Measurements from ENCODE around the gene MATK. TPM values are rescaled to one million over a fixed set of nuclear protein-coding genes. Genes with fewer than 3 reads are reported as not detected.

The MATK gene
- total and polyA plus RNA-seq, 10 of the 15 experiments (the other 5 are each of a cell fraction or from before 2014, with no cell fraction given): 0.24 to 2.2 (median 1.1) TPM; not detected in 2

DNA sequence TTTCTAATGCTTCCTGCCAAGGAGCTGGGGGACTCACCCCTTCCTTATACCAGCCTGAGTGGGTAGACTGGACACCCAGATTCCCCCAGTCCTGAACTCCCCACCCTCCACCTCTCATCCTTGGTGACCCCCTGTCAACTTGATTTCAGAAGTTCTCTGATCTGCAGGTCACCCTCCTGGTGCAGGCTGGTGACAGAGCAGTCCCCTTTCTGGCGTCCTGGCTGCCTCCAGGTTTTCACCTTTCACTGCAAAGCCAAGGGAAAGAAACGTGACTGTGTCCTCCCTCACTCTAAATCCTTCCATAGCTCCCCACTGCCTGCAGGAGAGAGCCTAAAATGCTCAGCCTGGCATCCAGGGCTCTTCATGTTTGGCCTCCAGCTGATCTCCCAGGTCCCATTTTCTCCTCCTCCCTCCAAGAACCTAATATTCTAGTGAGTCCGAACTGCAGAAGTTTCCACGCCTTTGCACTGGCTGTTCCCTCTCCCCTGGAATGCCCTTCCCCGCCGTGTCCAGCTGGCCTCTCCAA is 4.1 kb upstream of the MATK start:
- no peaks in the 10 kb centered on the region for H3K79me2 ChIP-seq (ENCODE audit: control insufficient read depth, insufficient read depth, low read length)
- no peak overlapping the region for H3K4me3 ChIP-seq
- H3K4me1 ChIP-seq (ENCODE audit: control insufficient read depth, insufficient read depth, low read length): no peaks in the 10 kb centered on the region
- H3K27me3 ChIP-seq (replicated peaks in 1 of 2; ENCODE audit: control insufficient read depth in 2 of 2, insufficient read depth in 2 of 2, low read length in 1 of 2): no peaks in the 10 kb centered on the region
- no peak overlapping the region for H3K27ac ChIP-seq (ENCODE audit: control insufficient read depth, insufficient read depth)
- no peak for FAIRE-seq
- in situ Hi-C loops (cut with MboI) (no loop called here), intact Hi-C loops (cut with micrococcal nuclease; ENCODE audit: unreplicated experiment) (no loop called here)
- ChIA-PET RAD21 (ENCODE audit: unreplicated experiment) (no interaction called here), SMC1A (ENCODE audit: uncharacterized antibody, unreplicated experiment) (no interaction called here), CTCF (interaction anchor here (0.6 kb wide), 1 partner anchor 359 kb away, joined by 3 read pairs; no protein-coding TSS in a partner anchor), POLR2A (no interaction called here)
- DNase-seq (ENCODE audit: low read depth, low spot score): no peak
- H4K20me1 ChIP-seq (ENCODE audit: control insufficient read depth, insufficient read depth): no peaks in the 10 kb centered on the region
- no peak overlapping the region for H2AFZ ChIP-seq (ENCODE audit: control insufficient read depth, low read depth, low read length)
- ATAC-seq: no peak
- no peak overlapping the region for H3K4me2 ChIP-seq (ENCODE audit: control insufficient read depth, insufficient read depth)
- no peak overlapping the region for H3K9ac ChIP-seq (ENCODE audit: control insufficient read depth, insufficient read depth, low read length)
- 36% methylated on average over 6 of the region's 6 CpGs for WGBS (ENCODE audit: insufficient coverage, insufficient replicate concordance, low lambda C conversion rate, missing lambda C conversion rate)
- H3K36me3 ChIP-seq (ENCODE audit: control insufficient read depth in 2 of 2, insufficient read depth in 2 of 2, low read length in 1 of 2): no peaks in the 10 kb centered on the region
- BruUV-seq (replicated peaks): no TSS peak
- H3K9me3 ChIP-seq (replicated peaks; ENCODE audit: control insufficient read depth, insufficient read depth, low read length): no peaks in the 10 kb centered on the region; the same call in 2 of the 3 replicates
- TF ChIP-seq CHD1 (IDR thresholded peaks at IDR 0.05; ENCODE audit: low read depth, low read length): no peak
- TF ChIP-seq, protein P1, sequence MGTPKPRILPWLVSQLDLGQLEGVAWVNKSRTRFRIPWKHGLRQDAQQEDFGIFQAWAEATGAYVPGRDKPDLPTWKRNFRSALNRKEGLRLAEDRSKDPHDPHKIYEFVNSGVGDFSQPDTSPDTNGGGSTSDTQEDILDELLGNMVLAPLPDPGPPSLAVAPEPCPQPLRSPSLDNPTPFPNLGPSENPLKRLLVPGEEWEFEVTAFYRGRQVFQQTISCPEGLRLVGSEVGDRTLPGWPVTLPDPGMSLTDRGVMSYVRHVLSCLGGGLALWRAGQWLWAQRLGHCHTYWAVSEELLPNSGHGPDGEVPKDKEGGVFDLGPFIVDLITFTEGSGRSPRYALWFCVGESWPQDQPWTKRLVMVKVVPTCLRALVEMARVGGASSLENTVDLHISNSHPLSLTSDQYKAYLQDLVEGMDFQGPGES (IDR thresholded peaks at IDR 0.05): no peak
- no peak for TF ChIP-seq CTCF (IDR thresholded peaks at IDR 0.05 in 2 of 3, conservative IDR thresholded peaks at IDR 0.05 in 1 of 3; ENCODE audit: control insufficient read depth in 2 of 3, extremely low read depth in 1 of 3, insufficient read depth in 1 of 3, low read depth in 3 of 3, low read length in 3 of 3)
- TF ChIP-seq RB1 (IDR thresholded peaks at IDR 0.05; ENCODE audit: borderline replicate concordance): no peak
- no peak for TF ChIP-seq LARP7 (IDR thresholded peaks at IDR 0.05)

Data from GM12878 (cell line).